Breast epithelium (tissue), 4 donors: ENCODE measurements around the gene AADACL4. TPM values are rescaled to one million over a fixed set of nuclear protein-coding genes. Genes with fewer than 3 reads are reported as not detected.
A peak's percentile ranks its signal among the peaks of the same experiment; 100 is the strongest.

Experiments
- DNase-seq, 2 donors: peaks; one replicate each; pipeline ENCODE4 v3.0.0-alpha.2; 2019; ENCODE audit warnings: low spot score in 2 of 2
- H3K27ac ChIP-seq, 2 donors: fragments of 200-600 bp; sonication (generic) in 1 of 2; one replicate each; pipeline ENCODE4 v1.5.1; 2016 to 2019; ENCODE audit warnings: mild to moderate bottlenecking in 1 of 2
- H3K27me3 ChIP-seq, 2 donors: fragments of 200-600 bp; sonication (generic) in 1 of 2; one replicate each; pipeline versions ENCODE4 v1.5.1 to v1.6.0; 2017 to 2019; ENCODE audit warnings: control low read depth in 1 of 2, mild to moderate bottlenecking in 1 of 2
- H3K36me3 ChIP-seq: fragments of 200-600 bp; one replicate; pipeline ENCODE4 v1.5.1; 2019
- H3K4me1 ChIP-seq, 2 donors: fragments of 200-600 bp; sonication (generic); one replicate each; pipeline ENCODE4 v1.5.1; 2016 to 2019; ENCODE audit warnings: control low read depth in 1 of 2
- H3K4me3 ChIP-seq, 3 donors: fragments of 200-600 bp; sonication (generic); 1 replicate in 2 of 3; 2 replicates in 1 of 3; pipeline ENCODE4 v1.5.1; 2016 to 2019; ENCODE audit warnings: mild to moderate bottlenecking in 3 of 3, moderate library complexity in 2 of 3
- H3K9me3 ChIP-seq, 2 donors: fragments of 200-600 bp; sonication (generic) in 1 of 2; one replicate each; pipeline ENCODE4 v1.5.1; 2016 to 2019; ENCODE audit warnings: control low read depth in 1 of 2
- POLR2A ChIP-seq: fragments of 450-650 bp; IDR thresholded peaks from one replicate; pipeline ENCODE4 v1.6.1; 2016; ENCODE audit warnings: antibody characterized with exemption, mild to moderate bottlenecking, moderate library complexity
- POLR2AphosphoS5 ChIP-seq, 3 donors: sonication (generic); formaldehyde crosslinking; IDR thresholded peaks; one replicate each; pipeline ENCODE4 v1.6.1; 2017; ENCODE audit warnings: antibody characterized with exemption in 3 of 3
- intact Hi-C: fragments of 100-400 bp; cut with DNase I; formaldehyde crosslinking; loops from one replicate; pipeline ENCODE4 v1.15.1; 2023; ENCODE audit warnings: low total_unique reads
- total RNA-seq, 3 donors: library from RNA; depleted of rRNA; stranded (reverse); fragments of >200 nt; gene quantifications; one replicate each; pipeline ENCODE4 v1.1.0, GENCODE V29; 2016
- TF ChIP-seq, protein P1 (sequence below), 3 donors: fragments of 450-650 bp; IDR thresholded peaks; one replicate each; pipeline ENCODE4 v1.5.1; 2016 to 2017; ENCODE audit warnings: antibody characterized with exemption in 3 of 3, mild to moderate bottlenecking in 3 of 3, moderate library complexity in 3 of 3

Gene AADACL4
- not detected for total RNA-seq

DNA sequence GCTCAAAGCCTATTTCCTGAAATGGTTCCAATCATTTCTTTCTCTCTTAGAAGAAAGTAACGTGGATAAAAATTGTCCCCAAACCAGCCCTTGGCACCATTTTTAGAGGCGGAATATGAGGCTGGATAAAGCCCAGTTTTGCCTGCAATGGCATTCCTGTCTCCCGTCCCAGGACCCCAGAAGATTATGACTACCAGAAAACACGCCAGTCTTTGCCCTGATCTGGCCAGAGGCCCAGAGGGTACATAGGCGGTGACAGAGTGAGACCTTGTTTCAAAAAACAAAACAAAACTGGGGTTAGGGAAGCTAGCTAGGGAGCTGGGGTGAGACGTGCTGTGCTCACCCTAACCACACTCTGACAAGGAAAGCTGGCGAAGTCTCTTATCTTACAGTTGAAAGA lies at the start of gene AADACL4:
TSS of gene AADACL4 (plus strand) at position 301 of the 400 bp plus-strand sequence. CDS start 462 bp downstream, outside the sequence.
- Histone ChIP-seq H3K4me1 (no peaks in the 10 kb centered on the region), H3K9me3 (peaks cover 12 to 18% of the 10 kb centered on the region in 2 donors), H3K27me3 (no peaks in the 10 kb centered on the region), H3K27ac (no peak within 1 kb of the TSS), H3K36me3 (no peaks in the 10 kb centered on the region), H3K4me3 (no peak within 1 kb of the TSS)
- DNase-seq = no peak
- intact Hi-C loops = no loop called here
- TF ChIP-seq POLR2AphosphoS5 (IDR thresholded peaks at IDR 0.05) (no peak), POLR2A (no peak)
- TF ChIP-seq, protein P1, sequence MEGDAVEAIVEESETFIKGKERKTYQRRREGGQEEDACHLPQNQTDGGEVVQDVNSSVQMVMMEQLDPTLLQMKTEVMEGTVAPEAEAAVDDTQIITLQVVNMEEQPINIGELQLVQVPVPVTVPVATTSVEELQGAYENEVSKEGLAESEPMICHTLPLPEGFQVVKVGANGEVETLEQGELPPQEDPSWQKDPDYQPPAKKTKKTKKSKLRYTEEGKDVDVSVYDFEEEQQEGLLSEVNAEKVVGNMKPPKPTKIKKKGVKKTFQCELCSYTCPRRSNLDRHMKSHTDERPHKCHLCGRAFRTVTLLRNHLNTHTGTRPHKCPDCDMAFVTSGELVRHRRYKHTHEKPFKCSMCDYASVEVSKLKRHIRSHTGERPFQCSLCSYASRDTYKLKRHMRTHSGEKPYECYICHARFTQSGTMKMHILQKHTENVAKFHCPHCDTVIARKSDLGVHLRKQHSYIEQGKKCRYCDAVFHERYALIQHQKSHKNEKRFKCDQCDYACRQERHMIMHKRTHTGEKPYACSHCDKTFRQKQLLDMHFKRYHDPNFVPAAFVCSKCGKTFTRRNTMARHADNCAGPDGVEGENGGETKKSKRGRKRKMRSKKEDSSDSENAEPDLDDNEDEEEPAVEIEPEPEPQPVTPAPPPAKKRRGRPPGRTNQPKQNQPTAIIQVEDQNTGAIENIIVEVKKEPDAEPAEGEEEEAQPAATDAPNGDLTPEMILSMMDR (IDR thresholded peaks at IDR 0.05) = no peak

DNA sequence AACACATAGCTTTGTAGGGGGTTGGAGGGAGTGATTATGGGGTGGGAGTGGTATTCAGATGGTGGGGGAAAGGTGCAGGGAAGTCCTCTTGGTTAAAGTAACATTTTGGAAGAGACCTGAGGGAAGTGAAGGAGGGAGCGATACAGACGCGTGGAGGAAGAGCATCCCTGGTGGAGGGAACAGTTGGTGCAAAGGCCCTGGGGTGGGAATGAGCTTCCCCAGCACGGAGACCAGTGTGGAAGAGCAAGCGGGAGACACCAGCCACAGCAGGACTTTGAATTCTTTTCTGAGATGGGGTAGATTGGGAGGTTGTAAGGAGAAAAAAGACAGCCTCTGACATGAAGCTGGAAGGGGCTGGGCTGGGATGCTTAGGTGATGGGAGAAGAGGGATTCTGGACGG lies 49.4 kb upstream of the AADACL4 start:
- intact Hi-C loops = no loop called here
- Histone ChIP-seq H3K9me3 (no peaks in the 10 kb centered on the region), H3K4me1 (peaks cover 23 to 40% of the 10 kb centered on the region in 2 donors), H3K27me3 (no peaks in the 10 kb centered on the region), H3K27ac (peak overlapping the region; percentile 96 to 97), H3K4me3 (peak overlapping the region in 2 of 3 donors; percentile 54 to 72), H3K36me3 (no peaks in the 10 kb centered on the region)
- no peak for DNase-seq
- TF ChIP-seq POLR2AphosphoS5 (IDR thresholded peaks at IDR 0.05) (no peak), POLR2A (no peak)
- TF ChIP-seq, protein P1 (IDR thresholded peaks at IDR 0.05) = no peak

DNA sequence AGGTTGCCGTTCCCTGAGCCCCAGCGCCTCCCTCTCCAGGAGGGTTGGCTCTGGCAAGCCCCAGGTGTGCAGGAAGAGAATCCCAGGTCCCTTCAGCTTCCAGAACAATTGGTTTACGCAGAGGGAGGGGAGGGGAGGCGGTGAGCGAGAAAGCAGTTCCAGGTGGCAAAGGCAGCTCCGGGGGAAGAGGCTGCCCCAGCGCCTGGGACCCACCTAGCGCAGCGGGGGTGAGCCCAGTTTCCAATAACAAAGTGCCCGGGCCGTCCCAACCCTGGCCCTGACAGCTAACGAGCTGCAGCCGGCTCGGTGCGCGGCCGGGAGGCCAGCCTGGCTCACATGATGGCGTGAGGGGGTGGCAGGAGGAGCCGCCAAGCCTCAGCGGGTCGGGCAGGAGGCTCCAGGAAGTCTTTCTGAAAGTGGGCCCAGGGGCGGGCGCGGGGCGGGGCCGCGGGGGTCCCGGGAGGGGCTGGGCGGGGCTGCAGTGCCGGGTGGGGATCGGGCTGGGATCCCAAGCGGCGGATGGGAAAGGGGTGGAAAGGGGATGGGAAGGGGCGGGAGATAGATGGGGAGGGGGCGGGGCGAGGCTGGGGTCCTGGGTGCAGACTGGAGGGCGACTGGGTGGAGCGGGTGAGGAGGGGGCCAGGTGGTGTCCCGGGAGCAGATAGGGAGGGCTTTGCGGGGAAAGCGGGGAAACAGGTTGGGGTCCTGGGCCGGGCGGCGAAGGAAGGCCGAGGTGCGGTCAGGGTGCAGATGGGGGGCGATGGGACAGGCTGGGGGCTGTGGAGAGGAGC lies 48.7 kb upstream of the AADACL4 start:
- Histone ChIP-seq H3K27me3 (no peaks in the 10 kb centered on the region), H3K36me3 (no peaks in the 10 kb centered on the region), H3K27ac (peak overlapping the region; percentile 96 to 97), H3K4me3 (peak overlapping the region; percentile 33 to 72 (median 54)), H3K9me3 (no peaks in the 10 kb centered on the region), H3K4me1 (peaks cover 23 to 37% of the 10 kb centered on the region in 2 donors)
- TF ChIP-seq POLR2A = no peak
- TF ChIP-seq POLR2AphosphoS5 (IDR thresholded peaks at IDR 0.05) = peak in 2 of 3 donors; percentile 20 to 74
- intact Hi-C loops = no loop called here
- peak; percentile 68 to 89 for DNase-seq

DNA sequence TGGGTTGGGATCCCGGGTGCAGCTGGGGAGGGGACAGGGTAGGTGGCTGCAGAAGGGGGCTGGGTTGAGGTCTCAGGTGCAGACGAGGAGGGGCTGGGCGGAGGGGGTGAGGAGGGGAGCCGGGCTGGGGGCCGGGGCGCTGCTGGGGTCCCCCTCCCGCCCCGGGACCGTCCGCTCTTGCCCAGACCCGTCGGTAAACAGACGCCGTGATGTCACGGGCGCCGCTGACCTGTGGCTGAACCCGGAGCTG lies 48.2 kb upstream of the AADACL4 start:
- H3K9me3 ChIP-seq = no peaks in the 10 kb centered on the region
- intact Hi-C loops = no loop called here
- DNase-seq = no peak
- no peaks in the 10 kb centered on the region for H3K36me3 ChIP-seq
- peaks cover 23 to 37% of the 10 kb centered on the region in 2 donors for H3K4me1 ChIP-seq
- H3K27ac ChIP-seq = peak overlapping the region; percentile 96 to 97
- no peak for TF ChIP-seq POLR2A
- H3K27me3 ChIP-seq = no peaks in the 10 kb centered on the region
- H3K4me3 ChIP-seq = peak overlapping the region; percentile 33 to 72 (median 54)

DNA sequence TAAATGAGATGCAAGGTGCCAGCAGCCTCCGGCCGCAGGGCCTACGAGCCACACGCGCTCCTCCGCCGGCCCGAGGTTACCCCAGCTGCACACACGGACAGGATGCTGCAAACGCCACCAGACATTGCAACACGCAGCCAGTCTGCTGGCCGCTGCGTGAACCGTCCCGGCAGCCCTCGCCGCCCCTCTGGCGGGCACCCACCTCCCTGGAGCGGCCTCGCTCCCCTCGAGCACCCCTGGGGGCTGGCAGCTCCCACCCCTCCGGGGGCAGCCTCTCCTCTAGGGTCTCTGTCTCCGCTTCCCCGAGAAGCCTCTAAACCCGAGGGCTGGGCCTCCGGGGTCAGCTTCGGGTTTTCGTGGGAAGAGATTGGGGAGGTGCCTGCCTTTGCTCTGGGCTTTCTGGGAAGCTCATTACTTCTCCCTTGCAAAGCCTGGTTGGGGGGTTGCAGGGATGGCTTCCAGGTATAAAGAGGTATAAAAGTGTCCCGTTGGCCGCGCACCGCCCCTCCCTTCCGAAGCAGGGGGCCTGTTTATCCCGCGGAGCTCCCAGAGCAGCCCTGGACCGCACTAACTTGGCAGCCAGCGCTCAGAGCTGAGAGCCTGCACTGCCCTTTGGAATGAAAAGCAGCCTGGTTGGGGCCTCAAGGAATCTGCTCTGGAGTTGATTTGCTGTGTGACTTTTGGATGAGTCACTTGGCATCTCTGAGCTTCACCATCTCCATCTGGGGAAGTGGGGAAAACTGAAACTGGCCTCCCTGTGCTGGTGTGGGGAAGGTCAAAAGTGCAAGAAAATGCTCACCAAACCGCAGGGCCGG lies 47.7 kb upstream of the AADACL4 start:
- Histone ChIP-seq H3K27ac (peak overlapping the region; percentile 96 to 97), H3K27me3 (no peaks in the 10 kb centered on the region), H3K4me3 (peak overlapping the region; percentile 33 to 72 (median 54)), H3K9me3 (no peaks in the 10 kb centered on the region), H3K36me3 (no peaks in the 10 kb centered on the region), H3K4me1 (peaks cover 23 to 37% of the 10 kb centered on the region in 2 donors)
- peak; percentile 80 to 97 (median 87) for TF ChIP-seq POLR2AphosphoS5 (IDR thresholded peaks at IDR 0.05)
- TF ChIP-seq, protein P1 (IDR thresholded peaks at IDR 0.05) = no peak
- intact Hi-C loops = no loop called here
- DNase-seq = peak; percentile 91 to 97

DNA sequence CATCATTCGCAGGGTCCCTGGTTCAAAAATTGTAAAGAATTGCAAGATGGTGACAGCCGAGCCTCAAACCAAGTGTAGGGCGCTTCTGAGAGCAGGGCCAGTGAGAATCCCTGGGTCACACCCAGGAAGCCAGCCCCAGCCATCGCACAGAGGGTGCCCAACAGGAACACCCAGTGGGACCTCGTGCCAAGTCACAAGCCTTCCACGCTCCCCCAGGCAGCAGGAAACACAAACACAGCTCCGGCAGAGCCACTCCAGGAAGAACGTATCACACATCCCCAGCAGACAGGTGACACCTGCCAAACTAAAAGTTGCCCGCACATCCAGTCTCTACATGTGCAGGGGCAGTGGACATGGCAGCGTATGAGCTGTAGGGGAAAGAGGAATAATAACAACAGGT lies 46.1 kb upstream of the AADACL4 start:
- peak overlapping the region in 1 of 3 donors; percentile 10 for H3K4me3 ChIP-seq
- intact Hi-C loops = no loop called here
- DNase-seq = peak; percentile 90 to 91
- H3K9me3 ChIP-seq = no peaks in the 10 kb centered on the region
- H3K36me3 ChIP-seq = no peaks in the 10 kb centered on the region
- peak overlapping the region; percentile 96 to 97 for H3K27ac ChIP-seq
- H3K4me1 ChIP-seq = peaks cover 20 to 47% of the 10 kb centered on the region in 2 donors
- no peaks in the 10 kb centered on the region for H3K27me3 ChIP-seq
- TF ChIP-seq POLR2A (no peak), POLR2AphosphoS5 (IDR thresholded peaks at IDR 0.05) (peak in 2 of 3 donors; percentile 42 to 75)
